SHP77 treated with DMSO at 0.1 percent for 48 hours (cell line): ENCODE results near the gene TPM3.
"Not testable (repeated sequence)": the region's sequence is repeated elsewhere in the genome, so short reads cannot be mapped to it uniquely, and the experiment has no call there.

Experiments
- DNase-seq: peaks from one replicate; lab custom pipeline; 2025; lab: John Stamatoyannopoulos, UW

TPM3 gene

DNA sequence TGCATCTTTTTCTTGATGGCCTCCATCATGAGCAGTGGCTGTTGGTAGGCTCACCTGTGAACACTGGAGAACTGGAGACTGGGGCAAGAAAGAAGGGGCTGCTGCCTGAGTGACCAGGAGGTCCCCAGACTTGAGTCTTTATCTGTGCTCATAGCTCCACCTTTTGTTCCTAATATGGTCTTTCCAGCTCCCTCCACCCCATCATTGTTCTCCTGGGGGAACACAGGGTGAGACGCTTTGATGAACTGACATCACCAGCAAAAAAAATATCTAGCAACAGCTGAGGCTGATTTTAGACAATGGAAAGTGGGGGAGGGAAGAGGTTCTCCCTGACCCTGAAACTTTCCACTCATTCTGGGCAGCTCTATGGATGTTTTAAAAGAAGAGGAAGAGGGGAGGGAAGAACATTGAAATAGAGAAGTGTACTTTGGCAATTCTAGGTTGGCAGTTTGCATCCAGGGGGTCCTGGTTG is at the start of gene TPM3:
TPM3 (minus strand) TSS at position 111 of the 472 bp plus-strand sequence; CDS start at position 29, 82 bp downstream.
- DNase-seq = no peak

- no peak for DNase-seq
These were observed 48.5 kb upstream of the TPM3 start for GRCh38 chr1:154240294-154240833.

DNA sequence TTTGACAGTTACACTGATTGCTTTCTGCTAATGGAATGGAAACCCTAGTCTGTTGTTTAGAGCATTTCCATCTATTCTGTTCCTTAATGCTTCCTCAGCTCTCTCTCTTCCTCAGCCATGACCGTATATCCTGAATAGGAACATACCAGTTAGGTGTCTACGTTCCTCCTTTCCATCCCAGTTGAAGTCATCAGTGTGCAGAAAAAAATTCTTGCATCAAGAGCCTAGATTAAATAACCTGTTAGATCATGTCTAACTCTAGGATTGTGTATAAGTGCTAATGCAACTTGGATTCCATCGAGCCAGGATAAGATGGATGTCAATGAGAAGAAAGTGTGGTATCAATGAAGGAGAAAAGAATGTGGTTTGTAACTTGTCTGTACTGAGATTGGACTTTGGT is 47.6 kb upstream of the TPM3 start:
- DNase-seq = no peak

- no peak for DNase-seq
These were observed 46.1 kb upstream of the TPM3 start for GRCh38 chr1:154237880-154238506.

GRCh38 chr1:154237435-154237834 is 45.5 kb upstream of the TPM3 start:
- DNase-seq = no peak

DNA sequence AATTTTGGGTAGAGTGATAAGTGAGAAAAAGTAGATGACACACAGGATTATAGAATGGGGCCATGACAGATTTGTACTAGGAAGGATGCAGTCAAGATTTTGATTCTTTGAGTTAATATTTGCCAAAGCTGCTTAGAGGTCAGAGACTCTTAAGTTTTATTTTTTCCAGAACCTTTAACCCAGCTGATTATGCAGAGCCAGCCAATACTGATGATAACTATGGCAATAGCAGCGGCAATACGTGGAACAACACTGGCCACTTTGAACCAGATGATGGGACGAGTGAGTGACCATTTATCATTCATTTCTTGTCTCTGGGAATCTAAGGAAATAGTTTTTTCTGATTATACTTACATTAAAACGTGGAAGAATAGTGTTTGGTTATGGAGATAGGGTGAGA is 45.0 kb upstream of the TPM3 start:
- no peak for DNase-seq

GRCh38 chr1:154233127-154233526 is 41.2 kb upstream of the TPM3 start:
- not testable (repeated sequence) for DNase-seq

GRCh38 chr1:154231112-154231511 is 39.2 kb upstream of the TPM3 start:
- DNase-seq = not testable (repeated sequence)

DNA sequence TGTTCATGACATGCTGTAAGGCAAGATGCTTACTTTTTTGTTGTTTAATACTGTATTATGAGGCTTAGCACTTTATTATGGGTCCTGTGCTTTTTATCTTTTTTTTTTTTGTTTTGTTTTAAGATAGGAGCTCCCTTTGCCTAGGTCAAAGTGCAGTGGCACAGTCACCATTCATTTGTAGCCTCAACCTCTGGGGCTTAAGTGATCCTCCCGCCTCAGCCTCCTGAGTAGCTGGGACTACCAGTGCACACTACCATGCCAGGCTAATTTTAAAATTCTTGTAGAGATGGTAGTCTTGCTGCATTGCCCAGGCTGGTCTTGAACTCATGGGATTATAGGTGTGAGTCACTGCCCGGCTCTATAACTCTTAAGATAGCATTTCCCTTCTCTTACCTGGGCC is 33.5 kb upstream of the TPM3 start:
- no peak for DNase-seq

DNA sequence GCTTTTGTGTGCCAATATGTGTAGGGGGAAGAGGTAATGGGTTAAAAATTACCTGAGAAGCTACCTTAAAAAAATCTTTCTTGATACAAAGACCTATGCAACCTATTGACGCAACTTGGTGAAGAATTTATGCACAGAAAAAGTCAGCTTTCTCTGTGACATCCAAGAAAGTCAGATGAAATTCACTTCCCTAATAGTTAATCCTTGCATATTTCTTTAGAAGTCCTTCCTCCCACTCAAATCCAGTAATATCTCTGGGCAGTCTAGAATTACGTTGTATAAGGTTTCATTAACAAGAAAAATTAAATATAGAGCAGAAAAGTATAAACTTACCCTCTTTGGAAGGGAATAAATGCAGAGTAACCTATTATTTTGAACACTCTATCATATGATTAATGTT is 31.7 kb upstream of the TPM3 start:
- DNase-seq = no peak

DNA sequence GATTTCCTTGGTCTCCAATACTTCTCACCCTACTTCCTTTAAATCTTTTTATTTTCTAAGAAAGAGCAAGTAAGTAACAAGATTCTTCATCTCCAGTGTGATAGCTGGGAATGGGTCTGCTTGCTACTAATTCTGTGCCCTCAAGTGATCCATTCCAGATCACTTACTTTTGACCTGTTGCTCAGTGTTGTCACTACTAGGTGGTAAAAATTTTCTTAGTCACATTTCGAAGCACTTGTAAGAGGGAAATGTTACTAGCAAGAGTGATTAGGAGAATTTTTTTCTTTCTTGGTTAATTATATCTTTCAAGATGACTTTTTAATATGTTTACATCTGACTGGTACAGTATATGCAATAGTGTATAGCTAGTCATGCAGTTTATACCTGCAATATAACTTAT is 31.0 kb upstream of the TPM3 start:
- no peak for DNase-seq

- no peak for DNase-seq
These were observed 30.6 kb upstream of the TPM3 start for GRCh38 chr1:154222518-154222917.

- DNase-seq = no peak
These were observed 29.5 kb upstream of the TPM3 start for GRCh38 chr1:154221278-154222001.

- no peak for DNase-seq
These were observed 29.0 kb upstream of the TPM3 start for GRCh38 chr1:154220970-154221277.

GRCh38 chr1:154220071-154220969 is 28.4 kb upstream of the TPM3 start, which contains the start of gene UBAP2L:
Gene UBAP2L, plus strand, starts transcription at chr1:154220955. Its CDS starts 4,169 bp downstream, at chr1:154225124.
- peak; percentile 100 for DNase-seq

DNA sequence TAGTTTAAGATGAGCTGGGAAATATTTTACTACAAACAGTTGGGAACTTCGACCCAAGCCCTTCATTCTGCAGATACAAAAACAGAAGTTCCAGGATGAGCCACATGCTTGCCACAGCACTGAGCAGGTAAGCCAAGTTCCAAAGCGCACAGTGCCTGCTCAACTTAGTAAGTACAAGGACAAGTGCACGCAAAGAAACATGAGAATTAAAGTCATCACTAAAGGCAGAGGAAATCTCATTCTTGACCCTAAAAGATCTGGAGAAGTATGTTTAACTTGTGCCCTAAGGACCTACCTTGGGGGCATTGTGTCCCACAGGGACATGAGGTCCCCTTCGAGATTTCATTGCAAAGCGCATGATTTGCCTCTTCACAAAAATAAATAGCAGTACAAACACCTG is 27.6 kb upstream of the TPM3 start:
- DNase-seq = no peak

DNA sequence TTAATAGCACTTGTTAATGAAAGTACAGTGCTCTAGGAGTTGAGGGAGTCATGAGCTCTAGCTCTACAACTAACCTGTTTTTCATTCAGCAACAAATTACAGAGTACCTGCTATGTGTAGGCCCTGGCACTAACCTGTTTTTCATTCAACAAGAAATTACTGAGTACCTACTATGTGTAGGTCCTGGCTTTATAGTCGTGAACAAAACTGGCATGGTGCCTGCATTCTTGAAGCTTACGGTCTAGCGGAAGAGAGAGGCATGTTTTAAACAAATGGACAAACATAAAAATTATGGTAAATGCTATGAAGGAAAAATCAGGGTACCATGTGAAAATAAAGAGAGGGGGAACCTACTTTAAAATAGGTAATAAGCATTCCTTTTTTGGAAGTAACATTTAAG is 26.6 kb upstream of the TPM3 start:
- no peak for DNase-seq

DNA sequence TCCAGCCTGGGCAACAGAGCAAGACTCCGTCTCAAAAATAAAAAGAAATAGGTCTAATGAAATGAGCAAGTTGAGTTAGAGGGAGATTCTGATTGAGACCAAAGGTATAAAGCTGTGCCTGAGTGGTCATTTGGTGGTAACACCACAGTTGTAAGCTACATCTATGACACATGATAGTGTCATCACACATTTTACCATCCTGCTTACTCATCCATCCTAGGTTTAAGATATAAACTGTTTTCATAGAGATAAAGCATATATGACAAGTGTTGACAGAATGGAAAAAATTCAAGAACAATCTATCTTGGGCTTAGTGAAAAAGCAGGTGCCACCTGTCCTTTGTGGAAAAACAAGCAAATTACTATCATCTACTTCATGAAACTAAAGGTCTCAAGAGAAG is 21.4 kb upstream of the TPM3 start:
- DNase-seq = no peak

- DNase-seq = no peak
These were observed 20.2 kb upstream of the TPM3 start for GRCh38 chr1:154212083-154212482.

- DNase-seq = no peak
These were observed 16.9 kb upstream of the TPM3 start for GRCh38 chr1:154208677-154209388.

DNA sequence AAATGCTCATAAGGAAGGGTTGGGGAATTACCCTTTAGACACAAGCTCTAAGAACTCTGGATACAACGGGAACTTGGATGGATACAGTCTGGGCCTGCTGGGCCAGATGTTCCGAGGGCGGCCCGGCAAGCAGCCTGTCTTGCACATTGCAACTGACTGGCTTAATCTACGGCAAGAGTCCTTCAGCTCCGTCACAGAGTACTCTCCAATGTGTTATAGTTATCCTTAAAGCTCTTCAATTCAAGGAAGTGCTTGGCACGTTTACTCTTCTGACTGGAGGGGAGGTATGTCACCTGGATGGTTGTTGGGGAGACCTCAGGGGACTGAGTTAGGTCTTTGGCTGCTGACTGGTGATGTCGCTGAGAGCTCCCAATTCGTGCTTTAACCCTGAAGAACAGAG is 15.4 kb upstream of the TPM3 start:
- no peak for DNase-seq

DNA sequence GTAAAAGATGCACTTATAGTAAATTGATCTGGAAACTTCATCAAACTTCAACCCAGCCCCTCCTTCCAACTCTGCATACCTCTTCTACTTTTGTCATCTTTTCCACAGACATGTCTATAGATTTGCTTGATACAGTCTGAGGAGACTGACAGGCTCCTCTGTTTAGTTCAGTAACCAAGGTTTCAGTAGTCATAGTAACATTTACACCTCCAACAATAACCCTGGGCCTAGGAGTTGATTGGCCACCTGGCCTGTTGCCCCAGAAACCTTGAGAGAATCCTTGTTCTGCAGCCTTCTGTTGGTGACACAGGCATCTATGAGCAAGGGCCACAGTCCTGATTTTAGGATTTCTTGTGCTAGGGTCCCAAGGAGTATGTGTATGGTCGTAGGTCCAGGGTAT is 14.3 kb upstream of the TPM3 start, which contains the start of gene CFAP141:
CFAP141 (minus strand) TSS at position 138 of the 400 bp plus-strand sequence; CDS start at position 112, 26 bp downstream.
- DNase-seq = no peak
